Mesenchymal stem cell (in vitro differentiated cells and primary cell): ENCODE data around the gene ADRB2.

Experiments
- DNase-seq: peaks from one replicate; pipeline ENCODE4 v3.0.0-alpha.2; 2013
- H2AFZ ChIP-seq: one replicate; pipeline ENCODE4 v1.6.1; 2013; ENCODE audit warnings: low read depth, mild to moderate bottlenecking, control low read depth, inconsistent platforms, low read length, moderate library complexity
- H2AK5ac ChIP-seq: 2 replicates; pipeline ENCODE4 v1.6.1; 2013; ENCODE audit warnings: low read length, moderate library complexity, mild to moderate bottlenecking, inconsistent platforms; ENCODE audit not compliant: severe bottlenecking
- H2BK120ac ChIP-seq: one replicate; pipeline ENCODE4 v1.6.1; 2013; ENCODE audit warnings: low read depth, mild to moderate bottlenecking, inconsistent platforms, low read length, moderate library complexity
- H2BK12ac ChIP-seq, 2 experiments: one replicate each; pipeline ENCODE4 v1.6.1; 2013; ENCODE audit warnings: inconsistent platforms in 2 of 2, low read length in 2 of 2, mild to moderate bottlenecking in 2 of 2, moderate library complexity in 2 of 2, control low read depth in 1 of 2
- H2BK15ac ChIP-seq: one replicate; pipeline ENCODE4 v1.6.1; 2013; ENCODE audit warnings: mild to moderate bottlenecking, low read depth, inconsistent platforms; ENCODE audit not compliant: poor library complexity, severe bottlenecking
- H2BK5ac ChIP-seq: 2 replicates; pipeline ENCODE4 v1.6.1; 2013; ENCODE audit warnings: low read depth, mild to moderate bottlenecking, low read length, control low read depth, inconsistent platforms; ENCODE audit not compliant: poor library complexity, severe bottlenecking
- H3K14ac ChIP-seq, 2 experiments: one replicate each; pipeline ENCODE4 v1.6.1; 2013; ENCODE audit warnings: inconsistent platforms in 2 of 2, low read length in 2 of 2, control low read depth in 1 of 2, mild to moderate bottlenecking in 1 of 2, moderate library complexity in 1 of 2
- H3K18ac ChIP-seq, 2 experiments: one replicate each; pipeline ENCODE4 v1.6.1; 2013; ENCODE audit warnings: inconsistent platforms in 2 of 2, low read length in 2 of 2, control low read depth in 1 of 2, low read depth in 1 of 2, mild to moderate bottlenecking in 1 of 2
- H3K23ac ChIP-seq, 2 experiments: one replicate each; pipeline ENCODE4 v1.6.1; 2013; ENCODE audit warnings: inconsistent platforms in 2 of 2, low read length in 2 of 2, mild to moderate bottlenecking in 2 of 2, moderate library complexity in 2 of 2, control low read depth in 1 of 2
- H3K27ac ChIP-seq: 2 replicates; pipeline ENCODE4 v1.5.1; 2013; ENCODE audit warnings: mild to moderate bottlenecking, moderate library complexity, low read length, control low read depth, inconsistent platforms; ENCODE audit not compliant: poor library complexity, severe bottlenecking
- H3K27me3 ChIP-seq, 2 experiments: 2 replicates each; pipeline versions ENCODE4 v1.6.1 to v1.7.0; 2013; ENCODE audit warnings: low read length in 2 of 2, mild to moderate bottlenecking in 2 of 2, moderate library complexity in 2 of 2, control low read depth in 1 of 2, inconsistent platforms in 1 of 2; ENCODE audit not compliant: control insufficient read depth in 1 of 2, insufficient read depth in 1 of 2
- H3K36me3 ChIP-seq, 2 experiments: 2 replicates each; pipeline versions ENCODE4 v1.6.1 to v1.7.0; 2013; ENCODE audit warnings: low read length in 2 of 2, control low read depth in 1 of 2, inconsistent platforms in 1 of 2, low read depth in 1 of 2, mild to moderate bottlenecking in 1 of 2; ENCODE audit not compliant: insufficient read depth in 2 of 2, control insufficient read depth in 1 of 2
- H3K4ac ChIP-seq, 2 experiments: one replicate each; pipeline ENCODE4 v1.6.1; 2013; ENCODE audit warnings: inconsistent platforms in 2 of 2, low read length in 2 of 2, mild to moderate bottlenecking in 2 of 2, moderate library complexity in 2 of 2, control low read depth in 1 of 2, low read depth in 1 of 2
- H3K4me1 ChIP-seq: 2 replicates; pipeline ENCODE4 v1.6.1; 2013; ENCODE audit warnings: low read depth, low read length, control low read depth; ENCODE audit not compliant: control insufficient read depth, insufficient read depth
- H3K4me2 ChIP-seq: 2 replicates; pipeline ENCODE4 v1.6.1; 2013; ENCODE audit warnings: low read length, mild to moderate bottlenecking, inconsistent platforms; ENCODE audit not compliant: poor library complexity, severe bottlenecking
- H3K4me3 ChIP-seq, 2 experiments: 2 replicates each; pipeline versions ENCODE4 v1.5.1 to v1.7.0; 2013; ENCODE audit warnings: low read length in 2 of 2, mild to moderate bottlenecking in 2 of 2, control low read depth in 1 of 2, low read depth in 1 of 2; ENCODE audit not compliant: insufficient read depth in 1 of 2
- H3K79me1 ChIP-seq: replicated peaks from 2 replicates; pipeline ENCODE4 v1.6.1; 2013; ENCODE audit warnings: mild to moderate bottlenecking, control low read depth, low read length, inconsistent platforms; ENCODE audit not compliant: poor library complexity, severe bottlenecking
- H3K9ac ChIP-seq: 2 replicates; pipeline ENCODE4 v1.7.0; 2013; ENCODE audit warnings: mild to moderate bottlenecking, low read length, moderate library complexity
- H3K9me3 ChIP-seq: 2 replicates; pipeline ENCODE4 v1.7.0; 2013; ENCODE audit warnings: mild to moderate bottlenecking, low read length; ENCODE audit not compliant: control insufficient read depth
- H4K8ac ChIP-seq: one replicate; pipeline ENCODE4 v1.6.1; 2013; ENCODE audit warnings: inconsistent platforms, mild to moderate bottlenecking, low read length, moderate library complexity
- H4K91ac ChIP-seq: one replicate; pipeline ENCODE4 v1.6.1; 2013; ENCODE audit warnings: mild to moderate bottlenecking, low read length, inconsistent platforms
- WGBS: methylation state at CpG from one replicate; pipeline ENCODE4 v1.1.7; 2013; ENCODE audit warnings: mixed read lengths; 5-methylcytosine and 5-hydroxymethylcytosine counted together

ADRB2 gene

GRCh38 chr5:148790545-148791333 lies 35.7 kb upstream of the ADRB2 start:
- Histone ChIP-seq H4K91ac (no peak overlapping the region), H3K4me1 (peaks cover 5% of the 10 kb centered on the region), H2BK12ac (no peak overlapping the region), H2BK5ac (no peak overlapping the region), H2AK5ac (no peak overlapping the region), H3K4me3 (no peak overlapping the region), H3K79me1 (no peaks in the 10 kb centered on the region), H2BK15ac (no peak overlapping the region), H2BK120ac (no peak overlapping the region), H2AFZ (no peak overlapping the region), H4K8ac (no peak overlapping the region), H3K4ac (no peak overlapping the region), H3K36me3 (no peaks in the 10 kb centered on the region), H3K27ac (no peak overlapping the region), H3K18ac (peak overlapping the region in 1 of 2 experiments; percentile 64), H3K9ac (peak overlapping the region; percentile 13), H3K23ac (no peak overlapping the region), H3K9me3 (no peaks in the 10 kb centered on the region), H3K4me2 (no peak overlapping the region), H3K14ac (peak overlapping the region in 1 of 2 experiments; percentile 56), H3K27me3 (no peaks in the 10 kb centered on the region)
- 92% methylated on average over 4 of the region's 8 CpGs for WGBS
- no peak for DNase-seq

GRCh38 chr5:148791334-148791667 lies 35.1 kb upstream of the ADRB2 start:
- Histone ChIP-seq H3K14ac (no peak overlapping the region), H3K36me3 (no peaks in the 10 kb centered on the region), H3K4me2 (no peak overlapping the region), H3K23ac (no peak overlapping the region), H4K8ac (no peak overlapping the region), H4K91ac (no peak overlapping the region), H3K4me3 (no peak overlapping the region), H3K9ac (peak overlapping the region; percentile 13), H3K9me3 (no peaks in the 10 kb centered on the region), H3K27ac (no peak overlapping the region), H3K79me1 (no peaks in the 10 kb centered on the region), H2BK5ac (no peak overlapping the region), H2AK5ac (no peak overlapping the region), H3K18ac (peak overlapping the region in 1 of 2 experiments; percentile 64), H2BK120ac (no peak overlapping the region), H3K4ac (no peak overlapping the region), H2AFZ (no peak overlapping the region), H3K4me1 (peaks cover 5% of the 10 kb centered on the region), H3K27me3 (no peaks in the 10 kb centered on the region), H2BK12ac (no peak overlapping the region), H2BK15ac (no peak overlapping the region)
- peak; percentile 65 for DNase-seq

GRCh38 chr5:148791696-148792095 lies 34.7 kb upstream of the ADRB2 start:
- Histone ChIP-seq H2BK120ac (no peak overlapping the region), H4K91ac (no peak overlapping the region), H3K14ac (no peak overlapping the region), H3K4ac (no peak overlapping the region), H3K79me1 (no peaks in the 10 kb centered on the region), H3K4me3 (no peak overlapping the region), H2BK5ac (no peak overlapping the region), H2BK15ac (no peak overlapping the region), H2AK5ac (no peak overlapping the region), H2AFZ (no peak overlapping the region), H4K8ac (no peak overlapping the region), H3K36me3 (no peaks in the 10 kb centered on the region), H3K9ac (peak overlapping the region; percentile 8), H3K27me3 (no peaks in the 10 kb centered on the region), H2BK12ac (no peak overlapping the region), H3K23ac (no peak overlapping the region), H3K9me3 (no peaks in the 10 kb centered on the region), H3K18ac (no peak overlapping the region), H3K27ac (no peak overlapping the region), H3K4me2 (no peak overlapping the region), H3K4me1 (peaks cover 5% of the 10 kb centered on the region)
- no peak for DNase-seq
- whole genome bisulfite sequencing, result 100% methylated on average over 1 of the region's 2 CpGs

- Histone ChIP-seq H3K4me3 (no peak overlapping the region), H3K27me3 (no peaks in the 10 kb centered on the region), H3K36me3 (no peaks in the 10 kb centered on the region), H4K8ac (no peak overlapping the region), H3K4me1 (peaks cover 5% of the 10 kb centered on the region), H2BK15ac (no peak overlapping the region), H3K79me1 (no peaks in the 10 kb centered on the region), H2AK5ac (no peak overlapping the region), H2BK120ac (no peak overlapping the region), H3K14ac (no peak overlapping the region), H3K4ac (no peak overlapping the region), H3K18ac (no peak overlapping the region), H3K9ac (no peak overlapping the region), H3K23ac (no peak overlapping the region), H2BK5ac (no peak overlapping the region), H3K27ac (no peak overlapping the region), H3K4me2 (no peak overlapping the region), H2AFZ (no peak overlapping the region), H4K91ac (no peak overlapping the region), H2BK12ac (no peak overlapping the region), H3K9me3 (no peaks in the 10 kb centered on the region)
- WGBS, result 84% methylated on average over 4 of the region's 4 CpGs
- DNase-seq, result no peak
These were observed 33.7 kb upstream of the ADRB2 start for GRCh38 chr5:148792744-148793143.
